GM12875 (cell line): Measurements from ENCODE around the gene TNFAIP8L2.
"Not testable (repeated sequence)": the region's sequence is repeated elsewhere in the genome, so short reads cannot be mapped to it uniquely, and the experiment has no call there.

Experiments
- H3K4me3 ChIP-seq: one replicate; pipeline ENCODE4 v1.5.1; 2011; ENCODE audit warnings: low read depth, low read length, control low read depth
- CTCF ChIP-seq: IDR thresholded peaks from 2 replicates; pipeline ENCODE4 v1.5.1; 2011; ENCODE audit warnings: low read depth, mild to moderate bottlenecking, control low read depth, inconsistent platforms, low read length, moderate library complexity, borderline replicate concordance; ENCODE audit not compliant: insufficient read depth

Gene TNFAIP8L2

GRCh38 chr1:151198254-151199127 is 42.0 kb downstream of the TNFAIP8L2 start, which contains the start of gene PIP5K1A:
TSS of gene PIP5K1A (plus strand) at chr1:151198552. CDS start at chr1:151198997, 445 bp downstream.
- H3K4me3 ChIP-seq = peak within 1 kb of the TSS; percentile 78
- no peak for TF ChIP-seq CTCF

DNA sequence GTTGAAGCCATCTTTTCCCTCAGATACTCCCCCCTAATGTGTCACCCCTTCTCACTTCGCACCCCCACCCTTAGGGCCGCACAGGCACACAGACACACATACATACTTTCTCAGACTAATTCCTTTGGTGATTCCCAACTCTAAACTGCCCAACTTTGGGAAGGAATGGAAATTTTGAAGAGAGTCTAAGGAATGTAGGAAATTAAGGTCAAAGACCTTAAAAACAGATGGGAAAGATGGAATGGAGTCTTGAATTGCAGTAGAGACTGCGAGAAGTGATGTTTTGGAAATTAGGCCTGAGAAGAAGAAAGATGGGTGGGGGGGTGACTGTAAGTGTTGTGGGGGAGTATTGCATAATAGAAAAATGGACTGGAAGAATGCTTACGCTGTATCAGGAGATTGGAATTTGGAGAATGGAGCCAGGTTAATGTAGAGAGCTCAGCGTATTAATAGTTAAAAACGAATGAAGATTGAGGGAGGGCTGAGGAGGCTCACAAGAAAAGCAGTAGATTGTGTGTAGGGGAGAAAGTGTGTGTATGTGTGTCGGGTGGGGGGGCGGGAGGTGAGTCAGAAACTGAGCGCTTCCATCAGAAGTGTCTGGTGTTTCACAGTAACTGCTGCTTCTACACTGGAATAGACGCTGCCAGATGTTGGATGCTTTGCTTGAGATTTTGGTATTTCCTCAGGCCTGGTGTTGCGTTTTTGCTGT is 43.6 kb downstream of the TNFAIP8L2 start:
- H3K4me3 ChIP-seq = peak overlapping the region; percentile 78
- no peak for TF ChIP-seq CTCF

- H3K4me3 ChIP-seq = not testable (repeated sequence)
Observed at GRCh38 chr1:151205381-151205965, 49.0 kb downstream of the TNFAIP8L2 start.
